B cell (primary cell): ENCODE data around the gene TENT5A.

Experiments used
- EZH2 ChIP-seq: IDR thresholded peaks from 2 replicates; pipeline ENCODE4 v1.6.1; 2012; ENCODE audit warnings: borderline replicate concordance, low read depth, mild to moderate bottlenecking, moderate library complexity, low read length; ENCODE audit not compliant: insufficient read depth, poor library complexity, severe bottlenecking
- TF ChIP-seq, protein P1 (sequence below): fragments of 200-600 bp; IDR thresholded peaks from one replicate; pipeline ENCODE4 v1.8.0; 2022; ENCODE audit warnings: antibody characterized with exemption, mild to moderate bottlenecking

DNA sequence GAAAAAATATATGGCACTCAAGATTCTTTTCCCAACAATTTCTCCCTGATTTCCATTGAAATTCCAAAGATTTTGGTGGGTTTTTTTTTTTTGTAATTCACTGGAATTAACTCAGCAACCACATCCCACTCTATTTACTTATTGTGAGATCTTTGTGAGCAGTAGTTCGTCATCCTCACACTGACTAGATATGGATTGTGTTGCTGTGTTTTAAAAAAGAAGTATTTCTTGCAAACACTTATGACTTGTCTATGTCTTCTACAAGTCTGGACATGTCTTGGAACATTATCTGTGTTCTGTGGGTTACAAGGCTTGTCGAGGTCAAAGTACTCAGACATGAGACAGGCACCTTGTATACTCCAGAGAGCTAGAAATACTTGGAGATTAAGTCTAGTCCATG lies 7.3 kb upstream of the TENT5A start:
- TF ChIP-seq, protein P1, sequence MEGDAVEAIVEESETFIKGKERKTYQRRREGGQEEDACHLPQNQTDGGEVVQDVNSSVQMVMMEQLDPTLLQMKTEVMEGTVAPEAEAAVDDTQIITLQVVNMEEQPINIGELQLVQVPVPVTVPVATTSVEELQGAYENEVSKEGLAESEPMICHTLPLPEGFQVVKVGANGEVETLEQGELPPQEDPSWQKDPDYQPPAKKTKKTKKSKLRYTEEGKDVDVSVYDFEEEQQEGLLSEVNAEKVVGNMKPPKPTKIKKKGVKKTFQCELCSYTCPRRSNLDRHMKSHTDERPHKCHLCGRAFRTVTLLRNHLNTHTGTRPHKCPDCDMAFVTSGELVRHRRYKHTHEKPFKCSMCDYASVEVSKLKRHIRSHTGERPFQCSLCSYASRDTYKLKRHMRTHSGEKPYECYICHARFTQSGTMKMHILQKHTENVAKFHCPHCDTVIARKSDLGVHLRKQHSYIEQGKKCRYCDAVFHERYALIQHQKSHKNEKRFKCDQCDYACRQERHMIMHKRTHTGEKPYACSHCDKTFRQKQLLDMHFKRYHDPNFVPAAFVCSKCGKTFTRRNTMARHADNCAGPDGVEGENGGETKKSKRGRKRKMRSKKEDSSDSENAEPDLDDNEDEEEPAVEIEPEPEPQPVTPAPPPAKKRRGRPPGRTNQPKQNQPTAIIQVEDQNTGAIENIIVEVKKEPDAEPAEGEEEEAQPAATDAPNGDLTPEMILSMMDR = no peak
- TF ChIP-seq EZH2 = no peak
